22Rv1 (cell line): ENCODE results near the gene KIAA2012.

ENCODE experiments used
- CTCF ChIP-seq: fragments of 450-650 bp; IDR thresholded peaks from 2 replicates; pipeline ENCODE4 v1.5.1; 2017; ENCODE audit warnings: mild to moderate bottlenecking
- ZFX ChIP-seq: fragments of 450-650 bp; IDR thresholded peaks from 2 replicates; pipeline ENCODE4 v1.6.1; 2017; ENCODE audit warnings: antibody characterized with exemption, borderline replicate concordance

GRCh38 chr2:202060218-202060617 lies 12.8 kb upstream of the KIAA2012 start:
- peak; percentile 43 for TF ChIP-seq CTCF
- no peak for TF ChIP-seq ZFX
